ENCODE data around the gene VAV1. TPM values are rescaled to one million over a fixed set of nuclear protein-coding genes. Genes with fewer than 3 reads are reported as not detected.

Gene VAV1
- total RNA-seq, 4 donors from 2014 or later: 1.7 to 4.3 (median 2.6) TPM

- intact Hi-C loops (cut with DNase I): loop anchor here (5.0 to 10.0 kb wide), 2 partner anchors 108 to 125 kb away; no protein-coding TSS in a partner anchor
These were observed 32.5 kb upstream of the VAV1 start for GRCh38 chr19:6739883-6740588.

DNA sequence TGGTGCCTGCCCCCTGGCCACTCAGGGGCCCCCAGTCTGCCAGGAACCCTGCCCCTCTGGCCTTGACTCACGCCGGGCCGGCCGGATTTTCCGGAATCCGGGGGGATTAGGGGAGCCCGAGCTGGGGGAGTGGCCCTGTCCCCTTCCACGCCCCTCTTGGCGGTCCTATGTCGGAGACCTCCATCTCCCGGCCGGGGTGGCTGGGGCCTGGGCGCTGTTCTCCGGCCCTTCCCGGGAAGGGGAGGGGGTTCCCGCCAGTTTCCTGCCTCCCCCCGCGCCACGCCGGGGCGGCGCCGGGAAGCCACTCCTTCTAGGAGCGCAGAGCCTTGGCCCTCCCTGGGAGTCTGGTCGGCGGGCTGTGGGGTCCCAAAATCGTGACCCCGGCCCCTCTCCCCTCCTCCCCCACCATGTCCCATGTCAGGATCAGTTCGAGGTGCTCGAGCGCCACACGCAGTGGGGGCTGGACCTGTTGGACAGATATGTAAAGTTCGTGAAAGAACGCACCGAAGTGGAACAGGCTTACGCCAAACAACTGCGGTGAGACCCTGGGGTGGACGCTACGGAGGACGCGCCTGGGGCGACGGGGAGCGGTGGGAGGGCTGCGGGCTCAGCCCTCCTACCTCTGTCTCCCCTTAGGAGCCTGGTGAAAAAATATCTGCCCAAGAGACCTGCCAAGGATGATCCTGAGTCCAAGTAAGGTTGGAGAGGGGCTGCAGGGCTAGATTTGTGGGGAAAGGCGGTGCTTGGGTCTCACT lies 31.7 kb upstream of the VAV1 start:
- Histone ChIP-seq H3K4me1 (peaks cover 54 to 55% of the 10 kb centered on the region in 2 donors), H3K27me3 (no peaks in the 10 kb centered on the region), H3K4me3 (replicated peaks in 1 of 3) (peak overlapping the region; percentile 43 to 90 (median 86)), H3K9me3 (no peaks in the 10 kb centered on the region), H3K27ac (peak overlapping the region; percentile 60 to 87 (median 77)), H3K36me3 (peaks cover 4 to 6% of the 10 kb centered on the region in 2 donors)
- TF ChIP-seq POLR2A (IDR thresholded peaks at IDR 0.05) (peak in 1 of 2 donors; percentile 55), CTCF (IDR thresholded peaks at IDR 0.05) (no peak)
- DNase-seq: peak; percentile 39 to 59
- WGBS, 2 donors: 0 to 12% methylated on average over 13 to 26 of the region's 46 CpGs
- intact Hi-C loops (cut with DNase I): no loop called here

More at GRCh38 chr19:6739883-6740588, 32.5 kb upstream of the VAV1 start:
- peak overlapping the region; percentile 43 to 90 (median 86) for H3K4me3 ChIP-seq (replicated peaks in 1 of 3)
- peak overlapping the region; percentile 60 to 87 (median 77) for H3K27ac ChIP-seq
- H3K9me3 ChIP-seq: no peaks in the 10 kb centered on the region
- no peaks in the 10 kb centered on the region for H3K27me3 ChIP-seq
- H3K4me1 ChIP-seq: peaks cover 51 to 54% of the 10 kb centered on the region in 2 donors
- TF ChIP-seq CTCF (IDR thresholded peaks at IDR 0.05) (no peak), POLR2A (IDR thresholded peaks at IDR 0.05) (no peak)
- WGBS, 2 donors: 0 to 1% methylated on average over 21 to 29 of the region's 34 CpGs
- peak; percentile 52 to 66 for DNase-seq
- peaks cover 4 to 6% of the 10 kb centered on the region in 2 donors for H3K36me3 ChIP-seq

DNA sequence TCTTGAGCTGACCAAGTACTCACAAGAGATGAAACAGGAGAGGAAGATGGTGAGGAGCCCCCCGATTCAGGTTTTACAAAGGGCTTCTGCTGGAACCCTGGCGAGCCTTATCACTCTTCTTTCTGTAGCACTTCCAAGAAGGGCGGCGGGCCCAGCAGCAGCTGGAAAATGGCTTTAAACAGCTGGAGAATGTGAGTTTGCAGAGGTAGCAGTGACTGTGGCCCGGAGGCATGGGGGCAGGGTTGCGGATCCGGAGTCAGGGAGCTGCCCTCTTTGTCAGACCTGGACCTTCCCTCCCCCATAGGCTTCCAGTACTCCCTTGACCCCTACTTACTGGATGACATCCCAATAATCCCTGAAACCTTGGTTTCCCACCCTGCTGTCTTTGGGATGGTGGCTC lies 29.4 kb upstream of the VAV1 start:
- TF ChIP-seq POLR2A (IDR thresholded peaks at IDR 0.05) (no peak), CTCF (IDR thresholded peaks at IDR 0.05) (no peak)

DNA sequence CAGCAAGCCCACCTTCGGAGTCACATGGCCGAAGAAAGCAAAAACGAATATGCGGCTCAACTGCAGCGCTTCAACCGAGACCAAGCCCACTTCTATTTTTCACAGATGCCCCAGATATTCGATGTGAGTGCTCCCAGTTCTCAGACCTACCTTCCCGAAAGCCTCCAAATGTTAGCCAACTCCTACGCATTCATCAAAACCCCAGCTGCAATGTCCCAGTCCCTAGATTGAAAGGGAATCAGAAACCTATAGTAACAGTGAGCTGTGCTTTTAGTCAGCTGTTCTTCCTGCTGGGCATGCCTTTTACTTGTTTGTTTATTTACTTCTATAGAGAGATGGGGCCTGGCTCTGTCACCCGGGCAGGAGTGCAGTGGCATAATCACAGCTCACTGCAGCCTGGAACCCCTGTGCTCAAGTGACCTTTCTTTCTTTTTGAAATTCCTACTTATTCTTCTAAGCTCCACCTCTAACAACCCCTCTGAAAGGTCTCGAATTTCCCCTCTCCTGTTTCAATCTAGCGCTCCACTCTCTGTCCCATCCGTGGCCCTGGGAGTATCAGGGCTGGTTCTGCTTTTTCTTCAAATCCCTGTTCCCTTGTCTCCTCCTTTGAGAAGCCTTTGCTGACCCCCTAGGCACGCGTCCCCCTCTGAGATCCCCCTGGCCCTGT lies 28.7 kb upstream of the VAV1 start:
- WGBS, 2 donors: 78 to 83% methylated on average over 15 of the region's 15 CpGs
- Histone ChIP-seq H3K9me3 (no peaks in the 10 kb centered on the region), H3K4me3 (replicated peaks in 1 of 3) (no peak overlapping the region), H3K27me3 (no peaks in the 10 kb centered on the region), H3K36me3 (peaks cover 30 to 34% of the 10 kb centered on the region in 2 donors), H3K27ac (peak overlapping the region; percentile 86 to 94 (median 89)), H3K4me1 (peaks cover 37% of the 10 kb centered on the region in 2 donors)
- TF ChIP-seq POLR2A (IDR thresholded peaks at IDR 0.05) (no peak), CTCF (IDR thresholded peaks at IDR 0.05) (no peak)
- intact Hi-C loops (cut with DNase I): no loop called here
- DNase-seq: no peak

More for the DNA sequence above, 29.4 kb upstream of the VAV1 start:
- no peak for DNase-seq
- Histone ChIP-seq H3K9me3 (no peaks in the 10 kb centered on the region), H3K36me3 (peaks cover 22 to 27% of the 10 kb centered on the region in 2 donors), H3K27ac (peak overlapping the region in 1 of 3 donors; percentile 89), H3K4me1 (peaks cover 45% of the 10 kb centered on the region in 2 donors), H3K27me3 (no peaks in the 10 kb centered on the region), H3K4me3 (replicated peaks in 1 of 3) (no peak overlapping the region)
- 91 to 94% methylated on average over 7 of the region's 7 CpGs for WGBS, 2 donors
- intact Hi-C loops (cut with DNase I): no loop called here

Measured in thyroid gland (tissue), 4 donors.